ENCODE data around the gene CDK12.
"Not testable (repeated sequence)": the region's sequence is repeated elsewhere in the genome, so short reads cannot be mapped to it uniquely, and the experiment has no call there.

Gene CDK12

DNA sequence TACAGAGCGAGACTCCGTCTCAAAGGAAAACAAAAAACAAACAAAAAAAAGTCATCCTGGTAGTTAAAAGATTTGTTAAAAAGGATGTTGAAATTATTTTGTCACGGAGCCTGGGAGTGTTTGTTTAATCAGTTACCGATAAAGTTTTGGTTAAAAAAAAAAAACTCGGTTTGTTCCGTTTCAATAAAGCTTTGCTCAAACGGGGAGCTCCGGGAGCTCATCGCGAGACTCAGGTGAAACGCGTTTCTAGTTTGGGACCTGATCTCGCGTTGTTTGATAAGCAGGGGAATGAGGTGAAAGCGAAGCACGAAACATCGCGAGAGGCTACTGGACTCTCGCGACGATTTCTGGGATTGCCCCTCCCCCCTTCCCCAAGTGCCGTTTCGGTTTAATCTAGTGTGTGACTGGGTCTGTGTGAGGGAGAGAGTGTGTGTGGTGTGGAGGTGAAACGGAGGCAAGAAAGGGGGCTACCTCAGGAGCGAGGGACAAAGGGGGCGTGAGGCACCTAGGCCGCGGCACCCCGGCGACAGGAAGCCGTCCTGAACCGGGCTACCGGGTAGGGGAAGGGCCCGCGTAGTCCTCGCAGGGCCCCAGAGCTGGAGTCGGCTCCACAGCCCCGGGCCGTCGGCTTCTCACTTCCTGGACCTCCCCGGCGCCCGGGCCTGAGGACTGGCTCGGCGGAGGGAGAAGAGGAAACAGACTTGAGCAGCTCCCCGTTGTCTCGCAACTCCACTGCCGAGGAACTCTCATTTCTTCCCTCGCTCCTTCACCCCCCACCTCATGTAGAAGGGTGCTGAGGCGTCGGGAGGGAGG, at the start of gene CDK12:
CDK12 (plus strand) TSS at position 374 of the 813 bp plus-strand sequence. CDS start 586 bp downstream, outside the sequence.
- no peak for TF ChIP-seq JUND (IDR thresholded peaks at IDR 0.05; ENCODE audit: low read depth)
- DNase-seq (ENCODE audit: low read depth in 1 of 2, low spot score in 1 of 2), result peak; percentile 92 to 100
- in situ Hi-C loops (cut with HindIII; ENCODE audit: low pct_unique_long_range_greater_than_20kb, low sequenced_read_pairs), result no loop called here

DNA sequence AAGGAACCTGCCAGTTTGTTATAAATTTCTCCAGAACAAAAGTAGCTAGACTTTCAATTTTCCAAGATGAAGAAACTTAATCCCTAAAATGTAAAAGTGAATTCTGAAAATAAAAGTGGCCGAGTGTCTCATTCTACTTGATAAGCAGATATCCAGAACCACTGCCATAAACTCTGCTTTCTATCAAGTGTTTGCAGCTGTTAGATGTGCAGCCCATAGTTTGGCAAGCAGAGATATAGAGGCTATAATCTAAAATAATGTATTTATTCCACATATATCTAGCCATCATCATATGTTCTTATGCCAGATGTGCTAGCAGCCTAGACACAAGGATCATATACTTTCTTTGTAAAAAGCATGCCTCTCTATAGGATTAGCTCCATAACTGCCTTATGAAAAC, 45.1 kb upstream of the CDK12 start:
- TF ChIP-seq JUND (IDR thresholded peaks at IDR 0.05; ENCODE audit: low read depth), result no peak
- in situ Hi-C loops (cut with HindIII; ENCODE audit: low pct_unique_long_range_greater_than_20kb, low sequenced_read_pairs), result no loop called here
- DNase-seq (ENCODE audit: low read depth in 1 of 2, low spot score in 1 of 2), result no peak

DNA sequence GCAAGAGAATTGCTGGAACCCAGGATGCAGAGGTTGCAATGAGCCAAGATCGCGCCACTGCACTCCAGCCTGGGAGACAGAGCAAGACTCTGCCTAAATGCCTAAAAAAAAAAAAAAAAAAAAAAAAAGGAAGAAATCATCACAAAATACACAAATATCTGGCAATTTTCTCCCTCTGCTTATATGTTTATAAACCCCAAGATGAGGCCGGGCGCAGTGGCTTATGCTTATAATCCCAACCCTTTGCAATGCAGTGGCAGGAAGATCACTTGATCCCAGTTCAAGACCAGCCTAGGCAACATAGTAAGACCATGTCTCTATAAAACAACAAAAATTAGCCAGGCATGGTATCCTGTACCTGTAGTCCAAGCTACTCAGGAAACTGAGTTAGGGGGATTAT, 31.7 kb upstream of the CDK12 start:
- in situ Hi-C loops (cut with HindIII; ENCODE audit: low pct_unique_long_range_greater_than_20kb, low sequenced_read_pairs), result no loop called here

DNA sequence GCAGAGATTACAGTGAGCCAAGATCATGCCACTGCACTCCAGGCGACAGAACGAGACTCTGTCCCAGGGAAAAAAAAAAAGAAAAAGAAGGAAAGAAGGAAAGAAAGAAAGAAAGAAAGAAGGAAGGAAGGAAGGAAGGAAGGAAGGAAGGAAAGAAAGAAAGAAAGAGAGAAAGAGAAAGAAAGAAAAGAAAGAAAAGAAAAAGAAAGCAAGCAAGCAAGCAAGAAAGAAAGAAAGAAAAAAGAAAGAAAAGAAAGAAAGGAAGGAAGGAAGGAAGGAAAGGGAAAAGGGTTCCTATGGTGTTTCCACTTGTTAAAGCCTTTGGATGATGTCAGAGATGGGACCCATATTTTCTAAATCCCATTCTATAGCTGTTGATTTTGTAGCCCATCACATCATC, 21.4 kb upstream of the CDK12 start:
- DNase-seq (ENCODE audit: low read depth in 1 of 2, low spot score in 1 of 2); in situ Hi-C loops (cut with HindIII; ENCODE audit: low pct_unique_long_range_greater_than_20kb, low sequenced_read_pairs): not testable (repeated sequence)

More for the DNA sequence above, 31.7 kb upstream of the CDK12 start:
- no peak for TF ChIP-seq JUND (IDR thresholded peaks at IDR 0.05; ENCODE audit: low read depth)
- no peak for DNase-seq (ENCODE audit: low read depth in 1 of 2, low spot score in 1 of 2)

DNA sequence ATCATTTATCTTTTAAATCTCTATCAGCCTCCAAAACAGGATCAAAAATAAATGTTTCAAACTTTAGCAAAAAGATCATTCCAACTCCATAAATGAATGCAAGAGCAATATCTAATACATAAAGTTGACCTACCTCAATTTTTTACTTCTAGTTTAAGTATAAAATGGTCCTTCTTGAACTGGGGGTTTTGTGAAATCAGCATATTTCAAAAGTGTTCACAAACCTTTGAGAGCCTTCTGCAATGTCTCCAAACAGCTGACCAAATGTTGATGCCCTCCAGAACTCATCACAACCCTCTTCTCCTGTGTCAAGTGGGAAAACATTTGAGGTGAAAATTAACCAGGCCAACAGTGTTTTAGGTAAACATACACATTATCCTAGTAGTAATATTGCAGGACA, 18.0 kb upstream of the CDK12 start:
- no peak for TF ChIP-seq JUND (IDR thresholded peaks at IDR 0.05; ENCODE audit: low read depth)
- in situ Hi-C loops (cut with HindIII; ENCODE audit: low pct_unique_long_range_greater_than_20kb, low sequenced_read_pairs), result no loop called here
- no peak for DNase-seq (ENCODE audit: low read depth in 1 of 2, low spot score in 1 of 2)

DNA sequence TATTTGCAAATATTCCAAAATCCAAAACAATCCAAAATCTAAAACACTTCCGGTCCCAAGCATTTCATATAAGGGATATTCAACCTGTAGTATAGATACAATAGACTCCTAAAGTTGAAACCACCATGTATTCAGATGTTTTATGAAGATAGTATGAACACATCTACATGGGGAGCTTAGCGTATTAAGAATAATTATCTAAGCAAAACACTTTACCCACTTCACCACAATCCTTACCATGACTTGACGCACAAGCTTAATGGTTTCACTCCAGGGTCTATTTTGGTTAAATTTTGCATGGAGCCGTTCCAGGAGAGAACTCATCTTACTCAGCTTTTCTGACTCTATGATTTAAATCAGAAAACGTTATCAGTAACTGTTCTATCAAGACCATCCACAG, 13.7 kb upstream of the CDK12 start:
- no peak for TF ChIP-seq JUND (IDR thresholded peaks at IDR 0.05; ENCODE audit: low read depth)
- in situ Hi-C loops (cut with HindIII; ENCODE audit: low pct_unique_long_range_greater_than_20kb, low sequenced_read_pairs), result no loop called here
- no peak for DNase-seq (ENCODE audit: low read depth in 1 of 2, low spot score in 1 of 2)

DNA sequence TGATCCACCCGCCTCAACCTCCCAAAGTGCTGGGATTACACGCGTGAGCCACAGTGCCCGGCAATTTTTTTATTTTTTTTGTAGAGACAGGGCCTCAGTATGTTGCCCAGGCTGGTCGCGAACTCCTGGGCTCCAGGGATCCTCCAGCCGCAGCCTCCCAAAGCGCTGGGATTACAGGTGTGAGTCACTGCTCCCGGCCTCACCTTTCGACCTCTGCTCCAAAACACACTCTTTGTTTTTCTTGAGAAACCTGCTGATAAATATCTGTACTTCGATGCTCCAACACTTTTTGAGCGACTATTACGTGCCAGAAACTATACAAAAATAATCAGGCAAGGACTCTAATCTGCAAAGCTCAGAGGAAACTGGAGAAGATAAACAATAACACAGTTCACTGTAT, 11.2 kb upstream of the CDK12 start:
- in situ Hi-C loops (cut with HindIII; ENCODE audit: low pct_unique_long_range_greater_than_20kb, low sequenced_read_pairs), result no loop called here
- DNase-seq (ENCODE audit: low read depth in 1 of 2, low spot score in 1 of 2), result no peak
- no peak for TF ChIP-seq JUND (IDR thresholded peaks at IDR 0.05; ENCODE audit: low read depth)

DNA sequence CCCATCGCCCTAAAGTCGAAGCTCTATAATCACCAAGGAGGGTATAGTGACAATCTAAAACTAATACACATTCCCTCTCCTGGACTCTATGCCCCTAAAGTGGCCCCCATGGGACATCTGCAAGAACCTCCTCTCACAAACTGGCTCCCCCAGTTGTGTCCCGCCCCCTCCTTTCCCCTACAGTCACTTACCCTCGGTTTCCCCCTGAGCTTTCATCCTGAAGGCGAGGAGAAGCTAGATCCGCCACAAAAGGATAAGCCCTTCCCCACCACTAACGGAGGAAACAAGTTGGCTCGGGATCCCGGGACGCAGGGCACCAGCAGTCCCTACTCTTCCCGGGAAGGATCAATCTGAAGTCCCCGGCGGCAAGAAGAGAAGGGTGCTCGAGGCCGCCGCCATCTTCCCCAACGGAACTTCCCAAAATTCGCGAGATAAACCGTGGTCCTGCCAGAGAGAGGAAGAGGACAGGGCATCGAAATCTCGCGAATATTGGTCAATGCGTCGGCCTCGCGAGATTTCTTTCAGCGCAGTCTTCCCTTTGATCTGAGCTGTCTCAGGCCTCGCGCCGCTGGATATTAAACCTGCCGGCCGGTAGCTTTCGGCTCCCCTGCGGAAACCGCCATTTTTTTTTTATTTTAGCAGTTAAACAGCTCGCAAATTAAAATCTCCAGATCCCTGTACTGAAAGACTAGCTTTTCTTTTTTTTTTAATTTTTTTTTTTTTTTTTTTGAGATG, 10.3 kb upstream of the CDK12 start, which contains the start of gene MED1:
MED1 (minus strand) TSS at position 417 of the 735 bp plus-strand sequence; CDS start at position 216, 201 bp downstream.
- no peak for TF ChIP-seq JUND (IDR thresholded peaks at IDR 0.05; ENCODE audit: low read depth)
- DNase-seq (ENCODE audit: low read depth in 1 of 2, low spot score in 1 of 2), result peak; percentile 95 to 100
- in situ Hi-C loops (cut with HindIII; ENCODE audit: low pct_unique_long_range_greater_than_20kb, low sequenced_read_pairs), result no loop called here

DNA sequence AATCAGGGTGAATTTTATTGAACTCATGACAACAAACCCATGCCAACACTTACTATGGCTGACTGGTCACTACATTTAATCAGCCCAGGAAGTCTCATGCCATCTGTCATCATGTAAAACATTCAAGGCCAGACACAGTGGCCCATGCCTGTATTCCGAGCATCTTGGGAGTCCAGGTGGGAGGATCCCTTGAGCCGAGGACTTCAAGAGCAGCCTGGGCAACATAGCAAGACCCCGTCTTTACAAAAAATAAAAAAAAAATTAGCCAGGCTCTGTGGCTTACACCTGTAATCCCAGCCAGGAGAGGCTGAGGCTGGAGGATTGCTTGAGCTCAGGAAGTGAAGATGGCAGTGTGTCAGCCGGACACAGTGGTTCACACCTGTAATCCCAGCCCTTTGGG, 5.4 kb upstream of the CDK12 start:
- TF ChIP-seq JUND (IDR thresholded peaks at IDR 0.05; ENCODE audit: low read depth), result no peak
- in situ Hi-C loops (cut with HindIII; ENCODE audit: low pct_unique_long_range_greater_than_20kb, low sequenced_read_pairs), result no loop called here
- DNase-seq (ENCODE audit: low read depth in 1 of 2, low spot score in 1 of 2), result no peak

DNA sequence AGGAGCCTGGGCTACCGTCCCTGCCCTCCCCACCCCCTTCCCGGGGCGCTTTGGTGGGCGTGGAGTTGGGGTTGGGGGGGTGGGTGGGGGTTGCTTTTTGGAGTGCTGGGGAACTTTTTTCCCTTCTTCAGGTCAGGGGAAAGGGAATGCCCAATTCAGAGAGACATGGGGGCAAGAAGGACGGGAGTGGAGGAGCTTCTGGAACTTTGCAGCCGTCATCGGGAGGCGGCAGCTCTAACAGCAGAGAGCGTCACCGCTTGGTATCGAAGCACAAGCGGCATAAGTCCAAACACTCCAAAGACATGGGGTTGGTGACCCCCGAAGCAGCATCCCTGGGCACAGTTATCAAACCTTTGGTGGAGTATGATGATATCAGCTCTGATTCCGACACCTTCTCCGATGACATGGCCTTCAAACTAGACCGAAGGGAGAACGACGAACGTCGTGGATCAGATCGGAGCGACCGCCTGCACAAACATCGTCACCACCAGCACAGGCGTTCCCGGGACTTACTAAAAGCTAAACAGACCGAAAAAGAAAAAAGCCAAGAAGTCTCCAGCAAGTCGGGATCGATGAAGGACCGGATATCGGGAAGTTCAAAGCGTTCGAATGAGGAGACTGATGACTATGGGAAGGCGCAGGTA, 762 bp downstream of the CDK12 start:
- TF ChIP-seq JUND (IDR thresholded peaks at IDR 0.05; ENCODE audit: low read depth), result no peak
- DNase-seq (ENCODE audit: low read depth in 1 of 2, low spot score in 1 of 2), result peak in 1 of 2 experiments; percentile 54
- in situ Hi-C loops (cut with HindIII; ENCODE audit: low pct_unique_long_range_greater_than_20kb, low sequenced_read_pairs), result no loop called here

DNA sequence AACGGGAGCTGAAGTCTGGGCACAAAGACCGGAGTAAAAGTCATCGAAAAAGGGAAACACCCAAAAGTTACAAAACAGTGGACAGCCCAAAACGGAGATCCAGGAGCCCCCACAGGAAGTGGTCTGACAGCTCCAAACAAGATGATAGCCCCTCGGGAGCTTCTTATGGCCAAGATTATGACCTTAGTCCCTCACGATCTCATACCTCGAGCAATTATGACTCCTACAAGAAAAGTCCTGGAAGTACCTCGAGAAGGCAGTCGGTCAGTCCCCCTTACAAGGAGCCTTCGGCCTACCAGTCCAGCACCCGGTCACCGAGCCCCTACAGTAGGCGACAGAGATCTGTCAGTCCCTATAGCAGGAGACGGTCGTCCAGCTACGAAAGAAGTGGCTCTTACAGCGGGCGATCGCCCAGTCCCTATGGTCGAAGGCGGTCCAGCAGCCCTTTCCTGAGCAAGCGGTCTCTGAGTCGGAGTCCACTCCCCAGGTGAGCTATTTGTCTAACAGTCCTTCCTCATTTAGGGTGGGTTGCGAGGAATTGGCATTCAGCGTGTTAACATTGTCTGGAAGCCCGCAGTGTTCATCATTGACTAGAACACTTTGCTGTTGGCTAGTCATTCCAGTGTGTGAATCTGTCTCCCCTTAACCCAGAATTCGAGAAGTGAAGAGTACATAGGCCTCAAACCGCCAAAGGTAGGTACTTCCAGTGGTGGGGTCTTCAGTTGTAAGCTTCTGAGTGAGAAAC, 1.5 kb downstream of the CDK12 start:
- TF ChIP-seq JUND (IDR thresholded peaks at IDR 0.05; ENCODE audit: low read depth), result no peak
- in situ Hi-C loops (cut with HindIII; ENCODE audit: low pct_unique_long_range_greater_than_20kb, low sequenced_read_pairs), result no loop called here
- DNase-seq (ENCODE audit: low read depth in 1 of 2, low spot score in 1 of 2), result peak in 1 of 2 experiments; percentile 11

DNA sequence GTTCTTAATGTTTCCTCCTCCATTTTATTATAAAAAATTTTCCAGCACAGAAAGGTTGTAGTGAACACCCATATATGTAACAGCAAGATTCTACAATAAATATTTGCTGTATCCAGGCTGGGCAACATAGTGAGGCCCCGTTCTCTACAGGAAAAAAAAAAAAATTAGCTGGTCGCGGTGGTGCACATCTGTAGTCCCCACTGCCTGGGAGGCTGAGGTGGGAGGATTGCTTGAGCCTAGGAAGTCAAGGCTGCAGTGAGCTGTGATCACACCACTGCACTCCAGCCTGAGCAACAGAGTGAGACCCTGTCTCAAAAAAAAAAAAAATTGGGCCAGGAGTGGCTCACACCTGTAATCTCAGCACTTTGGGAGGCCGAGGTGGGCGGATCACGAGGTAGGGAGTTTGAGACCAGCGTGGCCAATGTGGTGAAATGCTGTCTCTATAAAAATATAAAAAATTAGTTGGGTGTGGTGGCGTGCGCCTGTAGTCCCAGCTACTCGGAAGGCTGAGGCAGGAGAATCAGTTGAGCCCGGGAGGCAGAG, 3.4 kb downstream of the CDK12 start:
- in situ Hi-C loops (cut with HindIII; ENCODE audit: low pct_unique_long_range_greater_than_20kb, low sequenced_read_pairs); DNase-seq (ENCODE audit: low read depth in 1 of 2, low spot score in 1 of 2): not testable (repeated sequence)

DNA sequence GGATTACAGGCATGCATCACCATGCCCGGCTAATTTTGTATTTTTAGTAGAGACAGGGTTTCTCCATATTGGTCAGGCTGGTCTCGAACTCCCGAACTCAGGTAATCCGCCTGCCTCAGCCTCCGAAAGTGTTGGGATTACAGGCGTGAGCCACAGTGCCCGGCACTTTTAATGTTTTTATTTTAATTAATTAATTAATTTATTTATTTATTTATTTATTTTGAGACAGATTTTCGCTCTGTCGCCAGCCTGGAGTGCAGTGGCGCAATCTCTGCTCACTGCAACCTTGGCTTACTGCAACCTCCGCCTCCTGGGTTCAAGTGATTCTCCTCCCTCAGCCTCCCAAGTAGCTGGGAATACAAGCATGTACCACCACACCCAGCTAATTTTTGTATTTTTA, 7.3 kb downstream of the CDK12 start:
- DNase-seq (ENCODE audit: low read depth in 1 of 2, low spot score in 1 of 2); in situ Hi-C loops (cut with HindIII; ENCODE audit: low pct_unique_long_range_greater_than_20kb, low sequenced_read_pairs): not testable (repeated sequence)
